GM19239 (cell line): Measurements from ENCODE around the gene GDPD4.

Source experiments
- DNase-seq: peaks from one replicate; pipeline ENCODE4 v3.0.0; 2011; ENCODE audit warnings: low spot score; ENCODE audit not compliant: insufficient read length
- FAIRE-seq: peaks from 2 replicates; lab custom pipeline; 2011; peaks lifted over from hg19 to GRCh38; lab: Jason Lieb, UNC

The GDPD4 gene

GRCh38 chr11:77179681-77180080, 121.8 kb downstream of the GDPD4 start:
- no peak for FAIRE-seq
- no peak for DNase-seq

- FAIRE-seq: no peak
These were observed 122.4 kb downstream of the GDPD4 start for GRCh38 chr11:77179048-77179447.

GRCh38 chr11:77178150-77178549, 123.3 kb downstream of the GDPD4 start:
- FAIRE-seq (no peak), DNase-seq (no peak)

More at GRCh38 chr11:77179048-77179447, 122.4 kb downstream of the GDPD4 start:
- no peak for DNase-seq

GRCh38 chr11:77176996-77177395, 124.5 kb downstream of the GDPD4 start:
- FAIRE-seq (no peak), DNase-seq (no peak)

GRCh38 chr11:77175869-77176539, 125.5 kb downstream of the GDPD4 start:
- FAIRE-seq (no peak), DNase-seq (no peak)

- DNase-seq (no peak), FAIRE-seq (no peak)
These were observed 126.3 kb downstream of the GDPD4 start for GRCh38 chr11:77175021-77175842.

GRCh38 chr11:77174559-77174958, 126.9 kb downstream of the GDPD4 start:
- no peak for FAIRE-seq
- DNase-seq: no peak

- no peak for DNase-seq
- FAIRE-seq: no peak
These were observed 128.0 kb downstream of the GDPD4 start for GRCh38 chr11:77173494-77173893.

GRCh38 chr11:77172666-77172982, 128.9 kb downstream of the GDPD4 start:
- FAIRE-seq (no peak), DNase-seq (no peak)

- DNase-seq (no peak), FAIRE-seq (no peak)
These were observed 129.4 kb downstream of the GDPD4 start for GRCh38 chr11:77171885-77172665.

GRCh38 chr11:77171254-77171653, 130.2 kb downstream of the GDPD4 start:
- FAIRE-seq: no peak

GRCh38 chr11:77170107-77170506, 131.4 kb downstream of the GDPD4 start:
- no peak for FAIRE-seq
- no peak for DNase-seq

More at GRCh38 chr11:77171254-77171653, 130.2 kb downstream of the GDPD4 start:
- no peak for DNase-seq

GRCh38 chr11:77167791-77168190, 133.7 kb downstream of the GDPD4 start:
- DNase-seq (no peak), FAIRE-seq (no peak)

GRCh38 chr11:77167111-77167626, 134.3 kb downstream of the GDPD4 start:
- DNase-seq (no peak), FAIRE-seq (no peak)
